Peyer's patch (tissue), 4 donors: ENCODE measurements around the gene TRAFD1.

Experiments used
- CTCF ChIP-seq, 6 experiments: fragments of 450-650 bp in 4 of 6; fragments of 200-600 bp in 2 of 6; sonication (generic) in 1 of 6; IDR thresholded peaks; one replicate each; pipeline ENCODE4 v1.5.1; 2017 to 2019; ENCODE audit warnings: antibody characterized with exemption in 6 of 6, mild to moderate bottlenecking in 3 of 6, moderate library complexity in 1 of 6
- POLR2A ChIP-seq, 2 donors: fragments of 450-650 bp; IDR thresholded peaks; one replicate each; pipeline ENCODE4 v1.5.1; 2017; ENCODE audit warnings: antibody characterized with exemption in 2 of 2, mild to moderate bottlenecking in 2 of 2, moderate library complexity in 2 of 2

DNA sequence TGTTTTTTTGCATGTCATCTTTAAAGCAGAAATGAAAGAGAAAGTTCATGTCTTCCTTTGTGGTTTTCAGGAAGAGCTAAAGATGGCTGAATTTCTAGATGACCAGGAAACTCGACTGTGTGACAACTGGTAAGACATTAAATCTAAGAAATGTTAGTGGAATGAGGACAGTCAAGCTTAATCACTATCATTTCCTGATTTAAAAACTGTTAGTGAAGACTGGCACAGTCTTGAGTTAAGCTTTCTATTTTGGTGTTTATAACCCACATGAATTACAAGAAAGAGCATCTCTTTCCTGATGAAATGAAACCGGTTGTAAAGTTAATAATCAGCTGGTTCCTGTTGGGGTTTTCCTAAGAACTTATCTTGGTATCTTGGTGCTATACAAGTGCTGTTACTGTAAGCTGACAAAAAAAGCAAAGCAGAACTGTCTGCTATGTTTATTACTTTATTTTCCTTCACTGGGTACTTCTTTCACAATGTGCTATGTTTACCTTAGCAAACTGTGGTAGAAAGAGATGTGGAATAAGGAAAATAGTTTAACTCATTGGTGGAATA lies 5.2 kb downstream of the TRAFD1 start:
- TF ChIP-seq CTCF (IDR thresholded peaks at IDR 0.05), result no peak
- no peak for TF ChIP-seq POLR2A (IDR thresholded peaks at IDR 0.05)
